ENCODE results near the gene TMEM51.
A peak's percentile ranks its signal among the peaks of the same experiment; 100 is the strongest.

TMEM51 gene

DNA sequence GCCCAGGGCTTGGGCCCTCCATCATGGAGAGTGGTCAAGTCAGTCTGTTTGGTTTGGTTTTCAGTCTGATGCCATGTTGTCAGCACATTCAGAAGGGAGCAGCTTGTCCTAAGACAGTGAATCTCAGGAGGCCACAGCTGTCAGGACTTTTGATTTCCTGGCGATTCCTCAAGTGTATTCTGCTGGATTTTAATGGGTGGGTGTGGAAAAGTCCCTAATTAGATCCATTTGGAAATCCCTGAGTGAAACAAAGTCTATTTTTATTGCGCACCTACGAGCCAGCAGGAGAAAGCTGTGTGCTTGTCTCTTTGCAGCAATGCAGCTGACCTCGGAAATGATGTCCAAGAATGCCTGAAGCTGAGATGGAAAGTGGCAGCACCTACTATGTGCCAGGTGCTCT is 71.9 kb downstream of the TMEM51 start:
- Histone ChIP-seq H3K27ac (ENCODE audit: low read depth, low read length) (no peak overlapping the region), H3K36me3 (ENCODE audit: control insufficient read depth, insufficient read depth, low read length) (no peaks in the 10 kb centered on the region), H3K9ac (ENCODE audit: low read length) (no peak overlapping the region), H4K5ac (ENCODE audit: low read length) (no peak overlapping the region), H3K23ac (ENCODE audit: low read length) (no peak overlapping the region), H3K79me2 (ENCODE audit: control insufficient read depth, insufficient read depth, low read length) (no peaks in the 10 kb centered on the region), H2BK15ac (replicated peaks; ENCODE audit: low read depth) (no peak overlapping the region), H3K56ac (ENCODE audit: low read length) (no peak overlapping the region), H2AK5ac (ENCODE audit: low read length) (no peak overlapping the region), H3K4ac (ENCODE audit: low read depth, low read length) (no peak overlapping the region), H2BK120ac (ENCODE audit: low read depth, low read length) (no peak overlapping the region), H2BK5ac (ENCODE audit: low read length) (no peak overlapping the region), H3K4me3 (ENCODE audit: low read length) (no peak overlapping the region), H3K18ac (ENCODE audit: low read length) (no peak overlapping the region), H3K4me1 (ENCODE audit: control insufficient read depth, low read depth, low read length) (no peaks in the 10 kb centered on the region), H3K4me2 (ENCODE audit: low read length) (no peak overlapping the region), H3K79me1 (ENCODE audit: low read length) (no peaks in the 10 kb centered on the region), H3K27me3 (ENCODE audit: insufficient read depth, low read length, poor library complexity) (no peaks in the 10 kb centered on the region), H4K8ac (ENCODE audit: low read depth, low read length) (no peak overlapping the region)
- DNase-seq: no peak
- WGBS (ENCODE audit: extremely low coverage, insufficient coverage, low lambda C conversion rate): no CpG with 5 or more reads among the region's 4 CpGs

GRCh38 chr1:15226388-15227255 is 73.1 kb downstream of the TMEM51 start:
- Histone ChIP-seq H2AK5ac (ENCODE audit: low read length) (no peak overlapping the region), H2BK15ac (replicated peaks; ENCODE audit: low read depth) (no peak overlapping the region), H2BK120ac (ENCODE audit: low read depth, low read length) (no peak overlapping the region), H3K27ac (ENCODE audit: low read depth, low read length) (no peak overlapping the region), H3K23ac (ENCODE audit: low read length) (no peak overlapping the region), H3K56ac (ENCODE audit: low read length) (no peak overlapping the region), H2BK5ac (ENCODE audit: low read length) (no peak overlapping the region), H4K5ac (ENCODE audit: low read length) (no peak overlapping the region), H3K79me1 (ENCODE audit: low read length) (no peaks in the 10 kb centered on the region), H3K9ac (ENCODE audit: low read length) (no peak overlapping the region), H3K4me3 (ENCODE audit: low read length) (no peak overlapping the region), H3K4me2 (ENCODE audit: low read length) (no peak overlapping the region), H3K4ac (ENCODE audit: low read depth, low read length) (no peak overlapping the region), H4K8ac (ENCODE audit: low read depth, low read length) (no peak overlapping the region), H3K79me2 (ENCODE audit: control insufficient read depth, insufficient read depth, low read length) (no peaks in the 10 kb centered on the region), H3K27me3 (ENCODE audit: insufficient read depth, low read length, poor library complexity) (no peaks in the 10 kb centered on the region), H3K4me1 (ENCODE audit: control insufficient read depth, low read depth, low read length) (no peaks in the 10 kb centered on the region), H3K36me3 (ENCODE audit: control insufficient read depth, insufficient read depth, low read length) (no peaks in the 10 kb centered on the region), H3K18ac (ENCODE audit: low read length) (no peak overlapping the region)
- WGBS (ENCODE audit: extremely low coverage, insufficient coverage, low lambda C conversion rate): no CpG with 5 or more reads among the region's 17 CpGs
- DNase-seq: no peak

- Histone ChIP-seq H2BK5ac (ENCODE audit: low read length) (no peak overlapping the region), H3K79me2 (ENCODE audit: control insufficient read depth, insufficient read depth, low read length) (no peaks in the 10 kb centered on the region), H4K5ac (ENCODE audit: low read length) (no peak overlapping the region), H3K56ac (ENCODE audit: low read length) (no peak overlapping the region), H3K36me3 (ENCODE audit: control insufficient read depth, insufficient read depth, low read length) (no peaks in the 10 kb centered on the region), H3K4me1 (ENCODE audit: control insufficient read depth, low read depth, low read length) (no peaks in the 10 kb centered on the region), H3K23ac (ENCODE audit: low read length) (no peak overlapping the region), H2BK120ac (ENCODE audit: low read depth, low read length) (no peak overlapping the region), H2BK15ac (replicated peaks; ENCODE audit: low read depth) (no peak overlapping the region), H3K79me1 (ENCODE audit: low read length) (no peaks in the 10 kb centered on the region), H3K27me3 (ENCODE audit: insufficient read depth, low read length, poor library complexity) (no peaks in the 10 kb centered on the region), H4K8ac (ENCODE audit: low read depth, low read length) (no peak overlapping the region), H3K4me3 (ENCODE audit: low read length) (no peak overlapping the region), H3K9ac (ENCODE audit: low read length) (no peak overlapping the region), H3K4me2 (ENCODE audit: low read length) (no peak overlapping the region), H2AK5ac (ENCODE audit: low read length) (no peak overlapping the region), H3K4ac (ENCODE audit: low read depth, low read length) (no peak overlapping the region), H3K18ac (ENCODE audit: low read length) (no peak overlapping the region), H3K27ac (ENCODE audit: low read depth, low read length) (no peak overlapping the region)
- no peak for DNase-seq
- WGBS (ENCODE audit: extremely low coverage, insufficient coverage, low lambda C conversion rate): no CpG with 5 or more reads among the region's 4 CpGs
Measured at GRCh38 chr1:15229707-15230131, 76.2 kb downstream of the TMEM51 start.

DNA sequence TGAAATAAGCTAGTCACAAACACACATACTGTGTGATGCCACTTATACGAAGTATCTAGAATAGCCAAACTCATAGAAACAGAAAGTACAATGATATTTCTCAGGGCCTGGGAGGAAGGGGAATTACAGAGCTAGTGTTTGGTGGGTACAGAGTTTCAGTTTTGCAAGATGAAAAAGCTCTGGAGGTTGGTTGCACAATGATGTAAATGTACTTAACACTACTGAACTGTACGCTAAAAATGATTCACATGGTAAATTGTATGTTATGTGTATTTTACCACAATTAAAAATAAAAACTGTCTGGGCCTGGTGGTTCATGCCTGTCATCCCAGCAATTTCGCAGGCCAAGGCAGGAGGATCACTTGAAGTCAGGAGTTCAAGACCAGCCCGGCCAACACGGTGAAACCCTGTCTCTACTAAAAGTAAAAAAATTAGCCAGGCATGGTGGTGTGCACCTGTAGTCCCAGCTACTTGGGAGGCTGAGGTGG is 78.2 kb downstream of the TMEM51 start:
- no peaks in the 10 kb centered on the region for H3K4me1 ChIP-seq (ENCODE audit: control insufficient read depth, low read depth, low read length)

DNA sequence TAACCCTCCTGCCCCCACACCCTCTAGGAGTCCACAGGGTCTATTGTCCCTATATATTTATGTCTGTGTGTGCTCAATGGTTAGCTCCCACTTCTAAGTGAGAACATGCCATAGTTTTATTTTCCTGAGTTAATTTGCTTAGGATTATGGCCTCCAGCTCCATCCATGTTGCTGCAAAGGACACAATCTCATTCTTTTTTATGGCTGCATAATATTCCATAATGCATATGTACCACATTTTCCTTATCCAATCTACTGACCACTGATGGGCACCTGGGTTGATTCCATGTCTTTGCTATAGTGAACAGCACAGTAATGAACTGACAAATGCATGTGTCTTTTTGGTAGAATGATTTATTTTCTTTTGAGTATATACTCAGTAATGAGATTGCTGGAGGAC is 80.1 kb downstream of the TMEM51 start:
- no peak overlapping the region for H3K56ac ChIP-seq (ENCODE audit: low read length)
- no peak overlapping the region for H3K23ac ChIP-seq (ENCODE audit: low read length)
- no peak overlapping the region for H3K9ac ChIP-seq (ENCODE audit: low read length)
- no peaks in the 10 kb centered on the region for H3K79me2 ChIP-seq (ENCODE audit: control insufficient read depth, insufficient read depth, low read length)
- H3K36me3 ChIP-seq (ENCODE audit: control insufficient read depth, insufficient read depth, low read length): no peaks in the 10 kb centered on the region
- no peak overlapping the region for H3K4ac ChIP-seq (ENCODE audit: low read depth, low read length)
- H3K4me3 ChIP-seq (ENCODE audit: low read length): no peak overlapping the region
- H2BK5ac ChIP-seq (ENCODE audit: low read length): no peak overlapping the region
- no peaks in the 10 kb centered on the region for H3K79me1 ChIP-seq (ENCODE audit: low read length)
- H2AK5ac ChIP-seq (ENCODE audit: low read length): no peak overlapping the region
- H2BK120ac ChIP-seq (ENCODE audit: low read depth, low read length): no peak overlapping the region
- H3K27ac ChIP-seq (ENCODE audit: low read depth, low read length): no peak overlapping the region
- H3K18ac ChIP-seq (ENCODE audit: low read length): no peak overlapping the region
- H4K5ac ChIP-seq (ENCODE audit: low read length): no peak overlapping the region
- no peak overlapping the region for H4K8ac ChIP-seq (ENCODE audit: low read depth, low read length)
- no peak overlapping the region for H2BK15ac ChIP-seq (replicated peaks; ENCODE audit: low read depth)
- no peak for DNase-seq
- H3K27me3 ChIP-seq (ENCODE audit: insufficient read depth, low read length, poor library complexity): no peaks in the 10 kb centered on the region
- H3K4me2 ChIP-seq (ENCODE audit: low read length): no peak overlapping the region
- no peaks in the 10 kb centered on the region for H3K4me1 ChIP-seq (ENCODE audit: control insufficient read depth, low read depth, low read length)

More for the DNA sequence above, 78.2 kb downstream of the TMEM51 start:
- no peaks in the 10 kb centered on the region for H3K36me3 ChIP-seq (ENCODE audit: control insufficient read depth, insufficient read depth, low read length)
- no peak overlapping the region for H3K18ac ChIP-seq (ENCODE audit: low read length)
- H2AK5ac ChIP-seq (ENCODE audit: low read length): no peak overlapping the region
- no peak overlapping the region for H3K9ac ChIP-seq (ENCODE audit: low read length)
- no peak overlapping the region for H2BK5ac ChIP-seq (ENCODE audit: low read length)
- H2BK120ac ChIP-seq (ENCODE audit: low read depth, low read length): no peak overlapping the region
- no peak overlapping the region for H3K23ac ChIP-seq (ENCODE audit: low read length)
- no peak overlapping the region for H4K5ac ChIP-seq (ENCODE audit: low read length)
- H2BK15ac ChIP-seq (replicated peaks; ENCODE audit: low read depth): no peak overlapping the region
- no peak overlapping the region for H3K27ac ChIP-seq (ENCODE audit: low read depth, low read length)
- DNase-seq: no peak
- no peak overlapping the region for H3K56ac ChIP-seq (ENCODE audit: low read length)
- WGBS (ENCODE audit: extremely low coverage, insufficient coverage, low lambda C conversion rate): no CpG with 5 or more reads among the region's 5 CpGs
- no peaks in the 10 kb centered on the region for H3K79me1 ChIP-seq (ENCODE audit: low read length)
- H3K4ac ChIP-seq (ENCODE audit: low read depth, low read length): no peak overlapping the region
- no peaks in the 10 kb centered on the region for H3K27me3 ChIP-seq (ENCODE audit: insufficient read depth, low read length, poor library complexity)
- H3K79me2 ChIP-seq (ENCODE audit: control insufficient read depth, insufficient read depth, low read length): no peaks in the 10 kb centered on the region
- no peak overlapping the region for H4K8ac ChIP-seq (ENCODE audit: low read depth, low read length)
- no peak overlapping the region for H3K4me3 ChIP-seq (ENCODE audit: low read length)
- no peak overlapping the region for H3K4me2 ChIP-seq (ENCODE audit: low read length)

- no CpG with 5 or more reads among the region's 5 CpGs for WGBS (ENCODE audit: extremely low coverage, insufficient coverage, low lambda C conversion rate)
- no peak overlapping the region for H2BK15ac ChIP-seq (replicated peaks; ENCODE audit: low read depth)
Measured at GRCh38 chr1:15236321-15236721, 82.8 kb downstream of the TMEM51 start.

More at GRCh38 chr1:15236321-15236721, 82.8 kb downstream of the TMEM51 start:
- DNase-seq: peak; percentile 40
- Histone ChIP-seq H3K79me1 (ENCODE audit: low read length) (no peaks in the 10 kb centered on the region), H2AK5ac (ENCODE audit: low read length) (no peak overlapping the region), H3K4me3 (ENCODE audit: low read length) (no peak overlapping the region), H3K36me3 (ENCODE audit: control insufficient read depth, insufficient read depth, low read length) (no peaks in the 10 kb centered on the region), H3K23ac (ENCODE audit: low read length) (no peak overlapping the region), H3K4me1 (ENCODE audit: control insufficient read depth, low read depth, low read length) (no peaks in the 10 kb centered on the region), H3K79me2 (ENCODE audit: control insufficient read depth, insufficient read depth, low read length) (no peaks in the 10 kb centered on the region), H2BK5ac (ENCODE audit: low read length) (no peak overlapping the region), H3K4ac (ENCODE audit: low read depth, low read length) (no peak overlapping the region), H3K18ac (ENCODE audit: low read length) (no peak overlapping the region), H3K56ac (ENCODE audit: low read length) (no peak overlapping the region), H3K27me3 (ENCODE audit: insufficient read depth, low read length, poor library complexity) (no peaks in the 10 kb centered on the region), H3K27ac (ENCODE audit: low read depth, low read length) (no peak overlapping the region), H3K4me2 (ENCODE audit: low read length) (no peak overlapping the region), H4K5ac (ENCODE audit: low read length) (no peak overlapping the region), H4K8ac (ENCODE audit: low read depth, low read length) (no peak overlapping the region), H2BK120ac (ENCODE audit: low read depth, low read length) (no peak overlapping the region), H3K9ac (ENCODE audit: low read length) (no peak overlapping the region)

Measured in mesendoderm (in vitro differentiated cells).